H1 (cell line): ENCODE measurements around the gene SLC19A1.
"Not testable (repeated sequence)": the region's sequence is repeated elsewhere in the genome, so short reads cannot be mapped to it uniquely, and the experiment has no call there.

Experiments
- CTCF ChIP-seq, 3 experiments: IDR thresholded peaks; 1 replicate in 2 of 3; 2 replicates in 1 of 3; pipeline versions ENCODE4 v1.5.1 to v1.6.1; 2011; ENCODE audit warnings: low read length in 3 of 3, mild to moderate bottlenecking in 3 of 3, inconsistent platforms in 2 of 3, low read depth in 1 of 3, moderate library complexity in 1 of 3; ENCODE audit not compliant: insufficient read depth in 1 of 3; ENCODE audit errors: control extremely low read depth in 1 of 3
- TBP ChIP-seq: IDR thresholded peaks from 2 replicates; pipeline ENCODE4 v1.6.1; 2011; ENCODE audit warnings: low read depth, low read length, improper control_type of control experiment

GRCh38 chr21:45561241-45561640 is 19.0 kb upstream of the SLC19A1 start:
- TF ChIP-seq CTCF (IDR thresholded peaks at IDR 0.05; ENCODE audit: control extremely low read depth in 1 of 3, insufficient read depth in 1 of 3, low read depth in 1 of 3, low read length in 3 of 3); TBP: not testable (repeated sequence)
